H7 (cell line): ENCODE data around the gene CARS2. TPM values are rescaled to one million over a fixed set of nuclear protein-coding genes. Genes with fewer than 3 reads are reported as not detected.
"Not testable (repeated sequence)": the region's sequence is repeated elsewhere in the genome, so short reads cannot be mapped to it uniquely, and the experiment has no call there.

Experiments used
- DNase-seq: peaks from one replicate; pipeline ENCODE4 v3.0.0; 2012
- H3K27me3 ChIP-seq: 2 replicates; pipeline ENCODE4 v1.6.0; 2011; ENCODE audit warnings: mild to moderate bottlenecking, low read length; ENCODE audit not compliant: control insufficient read depth, insufficient read depth
- H3K36me3 ChIP-seq: replicated peaks from 2 replicates; pipeline ENCODE4 v1.5.1; 2011; ENCODE audit warnings: low read length; ENCODE audit not compliant: control insufficient read depth, insufficient read depth
- H3K4me3 ChIP-seq: 2 replicates; pipeline ENCODE4 v1.5.1; 2011; ENCODE audit warnings: low read depth, mild to moderate bottlenecking, control low read depth, low read length, moderate library complexity; ENCODE audit not compliant: insufficient read depth
- total RNA-seq: library from RNA; depleted of rRNA; stranded (reverse); fragments of >200 nt; shearing (Covaris generic); gene quantifications from 2 replicates; pipeline ENCODE4 v1.2.3, GENCODE V29; 2014

CARS2 gene
- total RNA-seq, 1 experiment from 2014 or later: 44.3 TPM

- Histone ChIP-seq H3K27me3 (no peaks in the 10 kb centered on the region), H3K4me3 (peak overlapping the region; percentile 94), H3K36me3 (peaks cover 6% of the 10 kb centered on the region)
- peak; percentile 64 for DNase-seq
These were observed 9.0 kb upstream of the CARS2 start for GRCh38 chr13:110714797-110715394.

- Histone ChIP-seq H3K4me3 (peak overlapping the region; percentile 94), H3K36me3 (peaks cover 2% of the 10 kb centered on the region), H3K27me3 (no peaks in the 10 kb centered on the region)
- peak; percentile 68 for DNase-seq
These were observed 8.3 kb upstream of the CARS2 start for GRCh38 chr13:110713981-110714796.

GRCh38 chr13:110713642-110713952, 7.7 kb upstream of the CARS2 start, which contains the start of gene ING1:
TSS of gene ING1 (plus strand) at chr13:110713700. CDS start at chr13:110714150, 450 bp downstream.
- Histone ChIP-seq H3K36me3 (no peaks in the 10 kb centered on the region), H3K4me3 (peak within 1 kb of the TSS; percentile 94), H3K27me3 (no peaks in the 10 kb centered on the region)
- DNase-seq: no peak

- peak overlapping the region; percentile 94 for H3K4me3 ChIP-seq
- peak; percentile 99 for DNase-seq
- no peaks in the 10 kb centered on the region for H3K36me3 ChIP-seq
- no peaks in the 10 kb centered on the region for H3K27me3 ChIP-seq
These were observed 7.1 kb upstream of the CARS2 start for GRCh38 chr13:110712849-110713641.

- H3K36me3 ChIP-seq: no peaks in the 10 kb centered on the region
- H3K4me3 ChIP-seq: peak overlapping the region; percentile 92
- no peaks in the 10 kb centered on the region for H3K27me3 ChIP-seq
- DNase-seq: peak; percentile 97
These were observed 6.3 kb upstream of the CARS2 start for GRCh38 chr13:110712081-110712848.

GRCh38 chr13:110706570-110707372, 855 bp upstream of the CARS2 start:
- Histone ChIP-seq H3K27me3 (no peaks in the 10 kb centered on the region), H3K4me3 (peak overlapping the region; percentile 52), H3K36me3 (no peaks in the 10 kb centered on the region; the same call in 1 of the 2 replicates)
- DNase-seq: no peak

DNA sequence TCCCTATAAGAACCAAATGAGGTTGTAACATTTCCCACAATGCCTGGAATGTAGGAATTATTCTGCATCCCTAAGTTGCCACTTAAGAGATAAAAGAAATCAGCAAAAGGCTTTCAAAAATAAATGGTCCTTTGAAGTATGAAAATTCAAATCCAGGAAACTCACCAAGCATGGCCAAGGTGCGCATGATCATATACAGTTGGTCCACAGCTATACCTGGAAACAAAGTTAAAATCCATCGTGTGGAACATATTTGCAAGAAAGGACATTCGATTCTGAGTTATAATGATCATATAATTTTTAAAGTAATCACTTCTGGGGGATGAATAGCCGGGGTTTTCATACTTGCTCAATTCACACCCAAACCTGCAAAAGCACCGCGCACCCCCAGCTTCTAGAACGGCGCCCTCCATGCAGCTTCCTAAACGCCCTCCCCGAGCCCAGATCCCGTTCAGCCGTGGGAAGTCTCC, 525 bp downstream of the CARS2 start:
- DNase-seq: no peak
- Histone ChIP-seq H3K27me3 (no peaks in the 10 kb centered on the region), H3K4me3 (peak overlapping the region; percentile 76), H3K36me3 (peaks cover 4% of the 10 kb centered on the region)

- Histone ChIP-seq H3K4me3 (no peak overlapping the region), H3K27me3 (no peaks in the 10 kb centered on the region), H3K36me3 (peaks cover 13% of the 10 kb centered on the region)
- DNase-seq: peak; percentile 30
These were observed 3.1 kb downstream of the CARS2 start for GRCh38 chr13:110702591-110703526.

DNA sequence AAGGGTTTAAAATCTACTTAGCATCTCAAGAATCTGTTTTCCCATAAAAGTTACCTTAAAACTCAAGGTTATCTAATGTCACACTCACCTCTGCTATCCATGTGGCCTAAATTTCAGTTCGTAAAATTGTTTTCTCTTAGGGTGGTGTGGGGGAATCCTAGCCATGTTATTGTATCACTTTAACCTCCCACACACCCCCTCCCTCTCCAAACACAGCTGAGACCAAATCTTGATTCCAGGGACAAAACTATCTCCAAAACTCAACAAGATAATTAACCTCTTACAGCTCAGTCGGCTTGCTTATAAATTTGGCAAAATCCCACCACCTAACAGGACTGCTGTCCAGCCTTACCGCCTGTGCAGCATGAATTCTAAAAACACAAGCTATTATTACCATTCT, 3.8 kb downstream of the CARS2 start:
- no peak overlapping the region for H3K4me3 ChIP-seq
- no peak for DNase-seq
- H3K36me3 ChIP-seq: peaks cover 13% of the 10 kb centered on the region
- no peaks in the 10 kb centered on the region for H3K27me3 ChIP-seq

GRCh38 chr13:110701061-110701460, 4.9 kb downstream of the CARS2 start:
- H3K27me3 ChIP-seq, DNase-seq: not testable (repeated sequence)
- peaks cover 13% of the 10 kb centered on the region for H3K36me3 ChIP-seq

GRCh38 chr13:110700641-110701040, 5.3 kb downstream of the CARS2 start:
- no peak overlapping the region for H3K4me3 ChIP-seq
- H3K36me3 ChIP-seq: peaks cover 13% of the 10 kb centered on the region
- no peaks in the 10 kb centered on the region for H3K27me3 ChIP-seq
- DNase-seq: no peak

More at GRCh38 chr13:110701061-110701460, 4.9 kb downstream of the CARS2 start:
- not testable (repeated sequence) for H3K4me3 ChIP-seq

DNA sequence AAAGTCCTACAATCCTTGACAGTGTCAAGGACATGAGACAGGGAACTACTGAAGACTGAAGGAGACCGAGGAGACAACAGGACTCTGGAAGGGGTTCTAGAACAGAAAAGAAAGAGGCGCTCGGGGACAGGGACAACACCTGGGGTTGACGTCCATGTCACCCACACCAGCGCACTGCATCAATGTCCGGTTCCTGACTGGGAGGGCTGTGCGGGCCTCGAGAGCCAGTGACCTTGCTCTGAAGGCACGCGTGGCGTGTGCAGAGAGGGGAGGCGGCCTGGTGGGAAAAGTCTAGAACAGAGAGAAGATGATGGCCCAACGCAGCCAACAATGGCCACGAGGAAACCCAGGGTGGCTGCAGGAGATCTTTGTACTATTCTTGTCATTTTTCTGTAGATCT, 5.7 kb downstream of the CARS2 start:
- H3K4me3 ChIP-seq: no peak overlapping the region
- no peaks in the 10 kb centered on the region for H3K27me3 ChIP-seq
- H3K36me3 ChIP-seq: peaks cover 13% of the 10 kb centered on the region
- DNase-seq: no peak
